CD4-positive, alpha-beta T cell treated with Interleukin-21 for 1 hour (primary cell): ENCODE results near the gene SEC61G.

ENCODE experiments used
- DNase-seq: peaks from one replicate; pipeline ENCODE4 v3.0.0-alpha.2; 2020

Gene SEC61G

DNA sequence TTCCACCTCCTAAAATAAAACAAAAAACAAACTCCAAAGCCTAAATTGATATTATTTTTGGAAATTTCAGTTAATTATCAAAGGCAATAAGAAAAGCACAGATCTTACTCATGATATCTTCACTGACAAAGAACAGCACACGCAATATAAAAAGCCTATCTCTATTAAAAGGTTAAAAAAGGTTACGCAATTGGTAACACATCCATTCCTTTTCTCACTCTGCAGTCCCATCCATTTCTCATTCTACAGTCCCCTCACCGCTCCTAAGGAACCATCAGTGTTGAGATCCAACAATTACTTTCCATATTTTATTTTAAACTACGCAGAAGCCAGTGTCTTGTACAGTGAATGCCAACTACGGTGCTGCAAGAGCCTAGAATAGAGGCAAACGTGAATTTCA, 1.3 kb downstream of the SEC61G start:
- no peak for DNase-seq

DNA sequence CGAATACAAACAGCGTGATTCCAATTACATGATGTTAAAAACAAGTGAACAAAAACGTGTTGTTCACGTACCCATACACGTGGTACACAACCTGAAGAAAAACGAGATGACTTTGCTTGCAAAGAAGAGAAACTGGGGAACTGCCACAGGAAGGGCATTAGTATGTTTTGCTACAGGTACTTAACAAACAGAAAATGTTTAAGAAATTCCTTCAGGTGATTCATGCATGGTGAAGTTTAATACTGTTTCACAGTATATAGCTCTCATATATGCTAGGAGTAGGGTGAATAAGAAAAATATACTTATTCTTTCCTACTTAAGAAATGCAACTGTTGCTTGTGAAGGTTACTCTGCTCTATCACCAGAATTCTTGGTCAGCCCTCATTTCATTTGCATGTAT, 9.8 kb downstream of the SEC61G start:
- DNase-seq, result no peak

DNA sequence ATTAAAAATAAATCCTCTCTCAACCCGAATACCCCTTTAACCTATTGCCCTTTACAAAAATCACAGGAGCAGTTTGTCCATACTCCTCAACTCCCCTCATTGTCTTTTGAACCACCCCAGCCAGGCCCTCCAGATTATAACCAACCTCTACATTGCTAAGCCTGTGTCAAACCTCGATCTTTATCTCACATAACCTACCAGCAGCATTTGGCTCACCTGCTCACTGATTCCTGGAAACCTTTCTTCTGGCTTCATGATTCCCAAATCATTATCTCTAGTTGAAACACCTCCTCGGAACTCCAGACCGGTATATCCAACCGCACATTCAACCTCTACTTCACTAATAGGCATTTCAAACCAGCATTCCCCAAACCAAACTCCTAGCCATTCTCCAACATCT, 11.8 kb downstream of the SEC61G start:
- DNase-seq, result no peak

DNA sequence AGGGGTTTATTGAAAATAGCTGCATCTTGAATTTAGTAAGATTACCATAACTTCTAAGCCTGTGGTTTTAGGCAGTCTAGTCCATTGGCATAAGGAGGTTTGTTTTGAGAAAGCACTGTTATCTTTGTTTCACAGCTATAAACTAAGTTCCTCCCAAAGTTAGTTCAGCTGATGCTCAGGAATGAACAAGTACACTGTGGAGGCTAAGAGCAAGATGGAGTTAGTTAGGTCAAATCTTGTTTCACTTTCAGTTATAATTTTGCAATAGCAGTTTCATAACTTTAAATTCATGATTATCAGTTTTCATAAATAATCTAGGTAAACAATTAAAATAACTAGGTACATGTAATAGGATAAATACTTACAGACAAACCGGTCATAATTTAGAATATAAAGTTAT, 15.4 kb downstream of the SEC61G start:
- no peak for DNase-seq

DNA sequence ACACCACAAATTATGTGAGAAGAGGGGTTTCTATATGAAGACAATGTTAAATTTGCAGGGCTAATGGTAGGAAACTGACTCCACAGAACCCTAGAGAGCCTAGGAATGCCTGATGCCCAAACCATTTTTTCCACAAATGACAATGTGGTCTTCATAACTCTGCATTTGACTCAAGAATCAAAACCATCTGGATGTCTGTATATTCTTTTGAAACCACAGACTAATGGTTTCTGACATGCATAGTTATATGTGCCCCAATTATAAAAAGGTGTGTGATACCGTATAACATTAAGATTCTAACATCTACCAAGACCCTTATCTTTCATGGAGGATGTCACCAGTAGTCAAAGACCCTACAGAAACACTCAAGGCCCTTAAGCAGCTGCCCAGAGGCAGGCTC, 20.3 kb downstream of the SEC61G start:
- DNase-seq, result no peak

DNA sequence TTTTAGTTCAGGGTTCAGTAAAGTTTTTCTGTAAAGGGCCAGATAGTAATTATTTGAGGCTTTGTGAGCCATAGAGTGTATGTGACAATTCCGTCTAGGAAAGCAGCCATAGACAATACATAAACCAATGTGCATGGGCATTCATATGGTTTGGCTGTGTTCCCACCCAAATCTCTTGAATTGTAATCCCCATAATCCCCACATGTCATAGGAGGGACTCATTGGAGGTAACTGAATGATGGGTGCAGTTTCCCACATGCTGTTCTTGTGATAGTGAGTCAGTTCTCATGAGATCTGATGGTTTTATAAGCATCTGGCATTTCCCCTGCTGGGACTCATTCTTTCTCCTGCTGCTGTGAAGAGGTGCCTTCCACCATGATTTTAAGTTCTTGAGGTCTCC, 29.9 kb downstream of the SEC61G start:
- DNase-seq, result no peak

DNA sequence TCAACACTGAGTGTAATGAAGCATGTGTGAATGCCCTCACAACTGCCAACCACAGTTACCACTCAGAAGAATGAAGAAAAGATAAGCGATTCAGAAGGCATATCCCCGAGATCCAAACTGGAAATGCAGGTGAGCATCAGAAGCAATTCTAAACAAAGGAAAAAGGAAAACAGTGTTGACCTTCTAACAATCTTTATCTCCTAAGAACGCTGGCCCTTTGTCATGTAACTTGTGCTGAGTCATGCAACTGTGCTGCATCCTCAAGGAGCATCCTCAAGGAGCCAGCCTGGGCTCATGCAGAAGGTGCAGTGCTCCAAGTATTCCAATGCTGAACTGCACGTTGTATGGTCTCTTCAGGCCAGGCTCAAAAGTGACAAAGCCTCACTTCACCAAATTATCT, 30.6 kb downstream of the SEC61G start:
- DNase-seq, result no peak

DNA sequence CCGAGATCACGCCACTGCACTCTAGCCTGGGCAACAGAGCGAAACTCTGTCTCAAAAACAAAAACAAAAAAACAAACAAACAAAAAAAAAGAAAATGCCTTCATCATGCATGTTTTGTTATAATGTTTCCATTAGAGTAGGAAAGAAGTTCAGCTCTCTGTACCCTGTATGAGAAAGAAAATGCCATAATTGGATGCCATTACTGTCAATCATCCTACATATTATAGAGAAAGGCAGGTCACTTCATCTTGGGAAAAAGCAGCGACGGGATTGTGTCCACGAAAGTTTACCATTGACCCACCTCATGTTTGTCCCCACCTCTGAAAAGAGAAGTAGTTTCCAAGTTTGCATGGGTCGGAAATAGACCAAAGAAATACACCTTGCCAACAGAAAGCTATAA, 33.8 kb downstream of the SEC61G start:
- DNase-seq, result no peak

DNA sequence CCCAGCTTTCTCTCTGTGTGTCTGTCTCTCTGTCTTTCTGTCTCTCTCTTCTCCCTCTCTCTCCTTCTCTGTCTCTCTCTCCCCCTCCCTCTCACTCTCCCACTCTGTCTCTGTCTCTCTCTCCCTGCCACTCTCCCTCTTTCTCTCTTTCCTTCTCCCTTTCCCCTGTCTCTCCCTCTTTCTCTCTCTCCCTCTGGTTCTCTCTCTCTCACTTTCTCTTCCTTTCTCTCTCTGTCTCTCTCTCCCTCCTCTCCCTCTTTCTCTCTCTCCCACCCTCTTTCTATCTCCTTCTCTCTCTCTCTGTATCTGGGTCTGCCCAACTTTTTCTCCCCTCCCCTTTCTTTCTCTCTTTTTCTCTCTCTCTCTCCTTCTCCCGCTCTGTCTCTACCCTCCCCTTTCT, 36.5 kb downstream of the SEC61G start:
- DNase-seq, result no peak

DNA sequence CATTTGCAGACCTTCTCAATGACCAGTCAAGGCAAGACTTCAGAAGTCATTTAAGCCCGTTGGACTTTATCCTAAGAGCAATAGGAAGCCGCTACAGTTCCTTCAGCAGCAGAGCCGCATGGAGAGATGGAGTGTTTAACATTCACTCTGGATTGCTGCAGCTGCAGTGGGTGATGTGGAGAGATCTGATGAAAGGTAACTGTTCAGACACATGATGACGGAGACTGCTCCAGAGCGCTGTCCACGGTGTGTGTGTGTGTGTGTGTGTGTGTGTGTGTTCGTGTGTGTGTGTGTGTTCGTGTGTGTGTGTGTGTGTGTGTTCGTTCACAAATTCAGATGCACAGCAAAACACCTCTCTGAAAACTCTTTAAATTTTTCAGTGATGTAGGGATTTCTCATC, 37.0 kb downstream of the SEC61G start:
- DNase-seq, result no peak

DNA sequence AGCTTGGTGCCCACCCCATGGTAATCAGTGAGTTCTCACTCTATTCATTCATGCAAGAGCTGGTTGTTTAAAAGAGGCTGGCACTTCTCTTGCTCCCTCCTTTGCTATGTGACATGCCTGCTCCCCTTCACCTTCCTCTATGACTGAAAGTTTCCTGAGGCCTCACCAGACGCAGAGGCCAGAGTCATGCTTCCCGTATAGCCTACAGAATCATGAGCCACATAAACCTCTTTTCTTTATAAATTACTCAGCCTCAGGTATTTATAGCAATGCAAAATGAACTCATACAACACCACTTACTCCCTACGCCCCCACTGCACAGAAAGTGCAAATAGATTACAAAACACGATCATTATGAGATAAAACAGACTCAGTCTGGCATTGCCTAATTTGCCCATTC, 39.0 kb downstream of the SEC61G start:
- DNase-seq, result no peak

DNA sequence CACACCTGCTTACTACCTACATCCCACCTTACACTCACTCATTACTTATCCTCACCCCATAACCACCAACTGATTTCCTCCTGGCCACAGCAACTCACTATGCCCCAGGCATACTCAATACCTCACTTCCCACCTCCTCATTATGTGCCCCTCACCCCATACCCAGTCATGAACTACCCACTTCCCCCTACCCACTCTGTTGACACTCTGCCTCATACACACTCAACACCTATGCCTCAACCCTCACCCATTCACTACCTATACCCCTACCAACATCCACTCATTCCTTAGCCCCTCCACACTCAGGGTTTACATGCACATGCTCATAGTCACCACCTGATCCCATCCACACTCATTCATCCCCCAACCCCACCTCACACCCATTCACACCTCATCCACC, 39.6 kb downstream of the SEC61G start:
- DNase-seq, result no peak

DNA sequence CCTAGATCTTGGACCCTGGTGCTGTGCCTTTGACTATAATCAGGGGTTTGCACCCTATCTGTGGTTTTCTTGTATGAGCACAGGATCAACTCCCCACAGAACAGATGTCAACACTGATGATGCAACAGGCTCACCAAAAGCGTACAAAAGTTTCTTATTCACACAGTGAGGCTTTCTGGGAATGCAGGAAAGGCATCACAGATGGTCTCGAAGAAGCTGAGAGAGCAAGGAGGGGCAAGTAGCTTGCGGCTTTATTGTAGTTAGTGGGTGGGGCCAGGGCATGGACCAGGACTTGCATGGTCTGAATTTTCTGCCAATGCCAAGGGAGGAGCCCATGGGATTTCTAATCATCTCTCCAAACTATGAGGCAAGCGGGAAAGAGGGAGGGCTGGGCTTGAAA, 46.2 kb downstream of the SEC61G start:
- no peak for DNase-seq

DNA sequence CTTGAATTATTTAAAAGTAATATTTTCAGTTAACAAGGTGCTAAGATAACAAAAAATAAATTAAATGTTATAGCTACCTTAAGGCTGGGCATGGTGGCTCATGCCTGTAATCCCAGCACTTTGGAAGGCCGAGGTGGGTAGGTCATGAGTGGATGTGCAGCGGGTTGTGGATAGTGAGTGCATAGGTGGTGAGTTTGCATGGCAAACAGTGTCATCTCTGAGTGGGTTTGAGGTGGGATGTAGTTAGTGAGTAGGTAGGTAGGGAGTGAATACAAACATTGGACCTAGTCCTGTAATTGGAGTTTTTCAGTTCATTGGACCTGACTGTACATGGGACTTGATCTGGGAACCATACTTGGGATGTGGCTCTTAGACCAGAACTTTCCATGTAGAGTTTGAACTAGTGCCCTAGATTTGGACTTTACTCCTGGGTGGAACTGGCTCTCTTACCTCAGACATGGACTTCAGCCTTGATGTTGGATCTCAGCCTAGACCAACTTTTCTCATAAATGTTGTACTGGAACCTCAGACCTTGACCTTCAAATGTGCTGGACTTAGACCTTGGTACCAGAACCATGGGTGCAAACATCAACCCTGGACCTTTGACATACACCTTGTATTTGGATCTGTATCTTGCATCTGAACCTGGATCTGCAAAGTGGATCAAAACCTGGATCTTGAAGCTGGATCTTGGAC, 47.0 kb downstream of the SEC61G start:
- DNase-seq, result no peak

DNA sequence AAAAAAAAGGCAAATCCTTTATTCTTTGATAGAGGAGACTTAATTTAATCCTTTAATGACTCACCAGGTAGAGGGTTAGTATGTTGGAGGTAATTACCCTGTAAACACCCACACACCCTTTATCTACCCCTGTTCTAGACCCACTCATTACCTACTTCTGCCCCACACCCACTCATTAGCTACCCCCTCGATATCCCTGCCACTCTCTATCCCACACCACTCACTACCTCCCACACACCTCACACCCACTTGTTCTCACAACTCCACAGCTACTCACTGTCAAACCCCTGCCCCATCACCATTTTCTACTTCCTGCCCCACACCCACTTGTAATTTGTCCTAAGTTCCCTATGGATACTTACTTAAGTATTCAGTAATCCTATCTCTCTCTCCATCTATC, 49.7 kb downstream of the SEC61G start:
- DNase-seq, result no peak

DNA sequence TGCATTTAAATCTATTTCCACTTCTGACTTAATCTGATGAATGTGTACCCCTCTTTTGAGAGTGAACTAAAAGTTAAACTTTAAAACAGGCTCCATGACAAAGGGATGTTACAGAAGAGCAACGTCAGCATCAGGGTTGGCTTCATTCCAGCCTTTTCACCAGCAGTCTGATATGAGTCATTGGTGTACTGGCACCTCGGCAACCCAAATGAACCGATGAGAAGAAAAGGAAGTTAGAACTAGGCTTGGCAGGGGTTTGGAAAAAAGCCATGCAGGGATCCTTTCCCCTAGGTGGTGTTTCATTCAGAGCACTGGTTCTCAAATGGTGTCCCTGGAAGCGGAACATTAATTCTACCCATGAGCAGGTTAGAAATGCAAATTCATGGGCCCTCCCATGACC, 53.6 kb downstream of the SEC61G start:
- DNase-seq, result no peak

DNA sequence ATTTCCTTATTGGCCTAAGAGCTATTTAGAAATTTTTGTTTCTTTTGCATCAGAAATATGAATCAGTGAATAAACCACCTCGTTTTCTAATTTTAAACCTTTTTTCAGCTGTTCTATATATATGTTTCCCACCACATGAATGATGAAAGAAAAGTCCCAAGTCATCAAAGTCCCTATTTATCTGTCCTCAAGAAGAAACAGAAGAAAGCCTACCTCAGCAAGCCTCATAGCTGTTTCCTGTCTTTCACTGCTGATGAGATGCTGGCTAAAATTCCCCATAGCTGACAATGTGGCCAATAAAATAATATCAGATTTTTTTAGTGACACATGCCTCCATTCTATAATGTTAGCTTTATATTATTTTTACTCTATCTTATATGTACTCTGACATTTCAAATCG, 54.2 kb downstream of the SEC61G start:
- no peak for DNase-seq
